Naive thymus-derived CD4-positive, alpha-beta T cell (primary cell): ENCODE measurements around the gene MPPED1. TPM values are rescaled to one million over a fixed set of nuclear protein-coding genes. Genes with fewer than 3 reads are reported as not detected.

Experiments used
- polyA plus RNA-seq, 2 donors: library from polyadenylated mRNA; unstranded; fragments of 300-500 nt; fragmentation: Illumina TruSeq; gene quantifications; one replicate each; pipeline ENCODE4 v1.2.3, GENCODE V29; 2021
- total RNA-seq, 6 experiments: library from RNA in 5 of 6; stranded (reverse) in 5 of 6; gene quantifications; 1 replicate in 5 of 6; 2 replicates in 1 of 6; pipeline ENCODE4 v1.2.3 and lab custom pipeline; 2021 to 2026

Gene MPPED1
- total and polyA plus RNA-seq, 7 experiments from 2014 or later = not detected

Other genes with a start within 250 kb of the MPPED1 start
- 10 to 100 TPM; 15.6 to 43.7 (median 29.6) TPM for gene TTLL12, start 224.9 kb upstream of the MPPED1 start, total RNA-seq
- 10 to 100 TPM; 15.6 to 28.2 TPM for gene TTLL12, start 224.9 kb upstream of the MPPED1 start, polyA plus RNA-seq
- under 1 TPM in 3 of 5 experiments, not detected in 2; 0.11 to 0.27 (median 0.19) TPM for gene SCUBE1, start 68.6 kb upstream of the MPPED1 start, total RNA-seq
- gene SCUBE1, start 68.6 kb upstream of the MPPED1 start, polyA plus RNA-seq = not detected